ENCODE data around the gene NR1H2. TPM values are rescaled to one million over a fixed set of nuclear protein-coding genes. Genes with fewer than 3 reads are reported as not detected.

The NR1H2 gene
- total and polyA plus RNA-seq, 10 donors: 53.1 to 96.0 (median 74.0) TPM

- no peak for DNase-seq
- H3K4me3 ChIP-seq: no peak overlapping the region
- TF ChIP-seq, protein P1, sequence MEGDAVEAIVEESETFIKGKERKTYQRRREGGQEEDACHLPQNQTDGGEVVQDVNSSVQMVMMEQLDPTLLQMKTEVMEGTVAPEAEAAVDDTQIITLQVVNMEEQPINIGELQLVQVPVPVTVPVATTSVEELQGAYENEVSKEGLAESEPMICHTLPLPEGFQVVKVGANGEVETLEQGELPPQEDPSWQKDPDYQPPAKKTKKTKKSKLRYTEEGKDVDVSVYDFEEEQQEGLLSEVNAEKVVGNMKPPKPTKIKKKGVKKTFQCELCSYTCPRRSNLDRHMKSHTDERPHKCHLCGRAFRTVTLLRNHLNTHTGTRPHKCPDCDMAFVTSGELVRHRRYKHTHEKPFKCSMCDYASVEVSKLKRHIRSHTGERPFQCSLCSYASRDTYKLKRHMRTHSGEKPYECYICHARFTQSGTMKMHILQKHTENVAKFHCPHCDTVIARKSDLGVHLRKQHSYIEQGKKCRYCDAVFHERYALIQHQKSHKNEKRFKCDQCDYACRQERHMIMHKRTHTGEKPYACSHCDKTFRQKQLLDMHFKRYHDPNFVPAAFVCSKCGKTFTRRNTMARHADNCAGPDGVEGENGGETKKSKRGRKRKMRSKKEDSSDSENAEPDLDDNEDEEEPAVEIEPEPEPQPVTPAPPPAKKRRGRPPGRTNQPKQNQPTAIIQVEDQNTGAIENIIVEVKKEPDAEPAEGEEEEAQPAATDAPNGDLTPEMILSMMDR (IDR thresholded peaks at IDR 0.05 in 8 of 11, conservative IDR thresholded peaks at IDR 0.05 in 3 of 11): no peak
- TF ChIP-seq POLR2A (IDR thresholded peaks at IDR 0.05) (no peak), POLR2AphosphoS5 (IDR thresholded peaks at IDR 0.05) (no peak)
- intact Hi-C loops (cut with DNase I; ENCODE audit: low total_unique reads): no loop called here
- no peaks in the 10 kb centered on the region for H3K36me3 ChIP-seq
- H3K9me3 ChIP-seq: no peaks in the 10 kb centered on the region
- peak overlapping the region in 1 of 8 donors; percentile 30 for H3K27ac ChIP-seq
- peaks cover 5 to 40% (median 21%) of the 10 kb centered on the region in 6 donors for H3K4me1 ChIP-seq
- no peaks in the 10 kb centered on the region for H3K27me3 ChIP-seq (replicated peaks in 1 of 7)
- 67 to 83% (median 76%) methylated on average over 10 of the region's 10 CpGs for WGBS, 5 donors
Observed at GRCh38 chr19:50371914-50372475, 4.3 kb upstream of the NR1H2 start.

- H3K4me3 ChIP-seq: peak overlapping the region in 5 of 8 donors; percentile 69 to 84 (median 72)
- 52 to 64% (median 63%) methylated on average over 7 of the region's 7 CpGs for WGBS, 5 donors
- no peaks in the 10 kb centered on the region for H3K9me3 ChIP-seq
- peak overlapping the region in 4 of 8 donors; percentile 99 to 100 (median 99) for H3K27ac ChIP-seq
- H3K4me1 ChIP-seq: peaks cover 0 to 57% (median 29%) of the 10 kb centered on the region in 6 donors
- peak; percentile 88 for DNase-seq
- TF ChIP-seq POLR2A (IDR thresholded peaks at IDR 0.05) (no peak), POLR2AphosphoS5 (IDR thresholded peaks at IDR 0.05) (no peak)
- TF ChIP-seq, protein P1 (IDR thresholded peaks at IDR 0.05 in 8 of 11, conservative IDR thresholded peaks at IDR 0.05 in 3 of 11): no peak
- no peaks in the 10 kb centered on the region for H3K27me3 ChIP-seq (replicated peaks in 1 of 7)
- intact Hi-C loops (cut with DNase I; ENCODE audit: low total_unique reads): no loop called here
- H3K36me3 ChIP-seq: peaks cover 2 to 49% (median 48%) of the 10 kb centered on the region in 6 donors
Observed at GRCh38 chr19:50377051-50377461, 799 bp downstream of the NR1H2 start.

DNA sequence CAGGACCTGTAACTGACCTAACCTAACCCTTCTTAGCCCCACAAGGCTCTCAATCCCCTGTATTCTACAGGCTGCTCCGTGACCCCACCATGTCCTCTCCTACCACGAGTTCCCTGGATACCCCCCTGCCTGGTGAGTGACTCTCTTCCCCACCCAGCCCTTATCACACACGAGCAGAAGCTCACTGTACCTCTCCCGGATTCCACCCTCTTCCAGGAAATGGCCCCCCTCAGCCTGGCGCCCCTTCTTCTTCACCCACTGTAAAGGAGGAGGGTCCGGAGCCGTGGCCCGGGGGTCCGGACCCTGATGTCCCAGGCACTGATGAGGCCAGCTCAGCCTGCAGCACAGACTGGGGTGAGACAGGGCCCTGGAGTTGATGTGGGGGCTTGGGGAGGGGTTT is 1.3 kb downstream of the NR1H2 start:
- Histone ChIP-seq H3K36me3 (peaks cover 3 to 54% (median 53%) of the 10 kb centered on the region in 6 donors), H3K9me3 (no peaks in the 10 kb centered on the region), H3K4me3 (peak overlapping the region in 3 of 8 donors; percentile 4 to 84 (median 71)), H3K27me3 (replicated peaks in 1 of 7) (no peaks in the 10 kb centered on the region), H3K27ac (peak overlapping the region in 4 of 8 donors; percentile 99 to 100 (median 99)), H3K4me1 (peaks cover 0 to 57% (median 29%) of the 10 kb centered on the region in 6 donors)
- intact Hi-C loops (cut with DNase I; ENCODE audit: low total_unique reads): no loop called here
- TF ChIP-seq POLR2AphosphoS5 (IDR thresholded peaks at IDR 0.05): no peak
- TF ChIP-seq, protein P1 (IDR thresholded peaks at IDR 0.05 in 8 of 11, conservative IDR thresholded peaks at IDR 0.05 in 3 of 11): no peak
- TF ChIP-seq POLR2A (IDR thresholded peaks at IDR 0.05): no peak
- peak; percentile 81 for DNase-seq
- WGBS, 5 donors: 66 to 80% (median 74%) methylated on average over 9 of the region's 9 CpGs

DNA sequence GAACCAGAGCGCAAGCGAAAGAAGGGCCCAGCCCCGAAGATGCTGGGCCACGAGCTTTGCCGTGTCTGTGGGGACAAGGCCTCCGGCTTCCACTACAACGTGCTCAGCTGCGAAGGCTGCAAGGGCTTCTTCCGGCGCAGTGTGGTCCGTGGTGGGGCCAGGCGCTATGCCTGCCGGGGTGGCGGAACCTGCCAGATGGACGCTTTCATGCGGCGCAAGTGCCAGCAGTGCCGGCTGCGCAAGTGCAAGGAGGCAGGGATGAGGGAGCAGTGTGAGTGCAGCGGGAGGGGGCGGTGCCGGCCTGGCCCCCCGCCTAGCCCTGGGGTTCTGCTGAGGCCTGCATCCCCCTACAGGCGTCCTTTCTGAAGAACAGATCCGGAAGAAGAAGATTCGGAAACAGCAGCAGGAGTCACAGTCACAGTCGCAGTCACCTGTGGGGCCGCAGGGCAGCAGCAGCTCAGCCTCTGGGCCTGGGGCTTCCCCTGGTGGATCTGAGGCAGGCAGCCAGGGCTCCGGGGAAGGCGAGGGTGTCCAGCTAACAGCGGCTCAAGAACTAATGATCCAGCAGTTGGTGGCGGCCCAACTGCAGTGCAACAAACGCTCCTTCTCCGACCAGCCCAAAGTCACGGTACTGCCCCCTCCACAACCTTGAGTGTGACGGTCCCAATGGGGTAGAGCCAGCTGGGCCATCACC is 2.1 kb downstream of the NR1H2 start:
- DNase-seq: peak; percentile 83
- intact Hi-C loops (cut with DNase I; ENCODE audit: low total_unique reads): no loop called here
- H3K27ac ChIP-seq: no peak overlapping the region
- TF ChIP-seq POLR2AphosphoS5 (IDR thresholded peaks at IDR 0.05) (peak in 1 of 3 donors; percentile 37), POLR2A (IDR thresholded peaks at IDR 0.05) (no peak)
- TF ChIP-seq, protein P1 (IDR thresholded peaks at IDR 0.05 in 8 of 11, conservative IDR thresholded peaks at IDR 0.05 in 3 of 11): no peak
- H3K36me3 ChIP-seq: peaks cover 3 to 60% (median 58%) of the 10 kb centered on the region in 6 donors
- 93 to 97% (median 95%) methylated on average over 30 to 36 of the region's 36 CpGs for WGBS, 5 donors
- no peaks in the 10 kb centered on the region for H3K9me3 ChIP-seq
- H3K27me3 ChIP-seq (replicated peaks in 1 of 7): no peaks in the 10 kb centered on the region
- no peak overlapping the region for H3K4me3 ChIP-seq
- H3K4me1 ChIP-seq: peaks cover 0 to 62% (median 29%) of the 10 kb centered on the region in 6 donors
